ENCODE measurements around the gene ADRA2B.

The ADRA2B gene

DNA sequence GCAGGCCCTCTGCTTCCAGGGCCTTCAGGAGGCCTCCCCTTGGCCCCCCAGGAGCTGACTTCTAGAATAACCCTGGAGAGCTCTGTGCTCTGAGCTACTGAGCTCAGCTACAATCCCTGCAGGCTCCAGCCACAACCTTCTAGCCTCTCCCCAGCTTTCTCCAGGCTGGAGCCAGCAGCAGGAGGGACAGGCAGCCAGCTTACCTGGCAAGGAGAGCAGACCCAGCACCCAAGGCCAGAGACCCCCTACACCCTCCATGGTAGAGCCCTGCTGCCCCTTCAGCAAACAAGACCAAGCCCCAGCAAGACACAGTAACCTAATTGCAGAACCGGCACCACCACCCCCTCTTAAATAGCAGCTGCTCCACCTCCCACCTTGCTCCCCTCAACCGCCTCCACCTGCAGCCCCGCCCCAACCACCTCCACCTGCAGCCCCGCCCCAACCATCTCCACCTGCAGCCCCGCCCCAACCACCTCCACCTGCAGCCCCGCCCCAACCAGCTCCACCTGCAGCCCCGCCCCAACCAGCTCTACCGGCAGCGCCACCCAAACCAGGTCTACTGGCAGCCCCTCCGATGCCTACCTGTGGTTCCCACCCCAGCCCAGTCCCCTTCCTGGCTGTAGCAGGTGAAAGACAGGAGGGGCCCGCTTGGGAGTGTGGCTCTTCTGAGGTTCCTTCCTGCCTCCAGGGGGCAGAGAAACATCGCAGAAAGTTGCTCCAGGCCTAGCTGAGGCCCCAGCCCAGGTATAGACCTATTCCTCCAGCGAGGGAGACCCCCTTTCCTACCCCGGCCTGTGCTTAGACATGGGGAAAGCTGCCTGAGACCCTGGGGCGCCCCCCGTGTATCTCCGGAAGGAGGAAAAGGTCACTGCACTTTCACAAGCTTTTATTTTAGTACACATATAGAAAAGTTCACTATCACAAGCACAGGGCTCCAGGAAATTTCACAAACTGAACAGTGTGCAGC is 22.1 kb upstream of the ADRA2B start, which contains the start of gene ASTL:
Gene ASTL (minus strand): TSS at position 324 of the 967 bp plus-strand sequence. CDS start 66 bp downstream, at position 258.
- DNase-seq (ENCODE audit: low spot score) (peak; percentile 45), FAIRE-seq (no peak)

DNA sequence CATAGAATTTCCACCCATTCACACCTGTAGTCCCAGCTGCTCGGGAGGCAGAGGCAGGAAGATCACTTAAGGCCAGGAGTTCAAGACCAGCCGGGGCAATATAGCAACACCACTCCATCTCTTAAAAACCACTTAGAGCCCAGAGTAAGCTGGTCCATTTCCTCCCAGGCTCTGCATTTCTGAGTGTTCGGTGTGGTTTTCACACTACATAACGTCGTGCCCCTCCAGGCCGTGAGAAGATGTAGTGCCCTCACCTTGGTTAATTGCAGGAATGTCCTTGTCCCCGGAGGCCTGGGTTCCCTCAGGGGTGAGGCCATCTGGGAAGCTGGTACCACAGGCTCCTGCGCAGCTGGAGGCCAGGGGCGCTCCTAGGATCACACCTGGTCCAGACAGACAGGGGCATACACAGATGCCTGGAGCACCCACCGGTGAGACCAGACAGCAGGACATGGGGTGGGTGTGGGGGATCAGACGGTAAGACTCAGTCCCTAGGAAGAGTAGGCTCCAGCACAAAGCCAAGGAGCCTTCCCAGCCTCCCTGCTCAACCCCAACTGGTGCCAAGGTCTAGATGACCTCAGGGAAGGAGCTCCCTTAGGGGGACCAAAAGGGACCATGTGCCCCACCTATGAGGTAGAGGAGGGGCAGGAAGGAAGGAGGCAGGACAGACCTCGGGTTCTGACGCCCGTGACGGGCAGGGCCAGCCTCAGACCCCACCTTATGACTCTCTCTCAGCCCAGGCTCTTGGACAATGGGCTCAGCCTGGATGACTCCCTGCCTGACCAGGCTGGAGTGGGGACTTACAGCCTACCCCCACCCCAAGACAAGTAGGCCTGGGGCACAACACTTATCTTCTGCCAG is 21.2 kb upstream of the ADRA2B start:
- no peak for DNase-seq (ENCODE audit: low spot score)
- peak; percentile 65 for FAIRE-seq

DNA sequence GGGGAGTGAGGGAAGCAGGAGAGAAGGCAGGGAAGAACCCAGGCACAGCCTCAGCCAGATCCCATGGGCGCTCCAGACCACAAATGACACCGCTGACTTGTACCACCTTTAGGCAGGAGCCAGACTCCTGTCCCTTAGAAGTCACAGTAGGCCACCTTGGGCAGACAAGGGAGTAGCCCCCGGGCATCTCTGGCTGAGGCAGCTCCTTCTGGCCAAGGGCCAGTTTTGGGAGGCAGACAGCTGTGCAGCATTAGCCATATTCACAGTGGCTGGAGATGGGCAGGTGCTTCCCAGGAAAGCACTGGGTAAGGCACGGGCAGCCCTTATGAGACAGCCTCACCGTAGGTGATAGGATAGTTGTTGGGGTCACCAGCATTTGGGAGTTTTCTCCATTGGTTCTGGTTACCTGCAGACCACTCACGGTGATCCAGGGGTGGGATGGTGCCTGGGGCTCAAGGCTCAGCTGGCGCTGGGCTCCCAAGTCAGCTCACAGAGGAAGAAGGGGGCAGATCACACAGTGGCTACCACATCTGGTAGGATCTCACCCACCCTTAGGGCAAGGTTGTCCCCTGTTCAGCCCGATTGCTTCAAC is 19.9 kb upstream of the ADRA2B start:
- DNase-seq (ENCODE audit: low spot score) (no peak), FAIRE-seq (no peak)

DNA sequence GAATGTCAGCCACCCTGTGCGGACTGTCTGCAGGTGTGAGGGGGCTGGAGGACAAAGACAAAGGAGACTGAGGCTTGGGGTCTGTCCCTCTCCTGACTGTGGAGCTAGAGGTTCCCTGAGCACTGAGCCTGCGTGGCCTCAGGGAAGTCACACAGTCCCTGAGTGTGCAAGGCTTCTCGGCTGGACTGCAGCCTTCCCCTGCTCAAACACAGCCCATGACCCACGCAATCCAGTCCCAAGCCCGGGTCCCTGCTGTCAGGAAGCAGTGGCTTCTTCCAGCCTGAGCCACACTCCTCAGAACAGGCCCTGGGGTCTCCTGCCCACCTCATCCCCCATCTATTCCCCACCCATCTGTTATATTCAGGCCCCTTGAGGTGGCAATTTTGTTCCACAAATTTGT is 19.2 kb upstream of the ADRA2B start:
- FAIRE-seq: no peak
- DNase-seq (ENCODE audit: low spot score): no peak

DNA sequence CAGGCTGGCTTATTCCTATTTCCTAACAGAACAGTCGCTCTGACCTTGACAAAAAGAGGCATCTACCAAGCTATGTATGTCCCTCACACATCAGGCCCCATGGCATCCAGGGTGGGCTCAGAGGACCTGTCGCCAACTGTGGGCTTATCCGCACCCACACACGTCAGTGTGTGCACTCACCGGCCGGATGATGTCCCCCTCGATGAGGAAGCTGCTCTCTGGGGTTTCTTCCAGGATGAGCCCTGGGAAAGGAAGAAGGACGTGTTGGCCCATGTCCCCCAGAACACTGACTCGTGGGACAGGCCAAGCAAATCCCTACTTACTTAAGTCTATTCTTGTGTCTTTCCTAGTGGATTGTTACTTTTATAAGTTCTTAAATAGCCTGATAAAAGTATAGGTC is 18.8 kb upstream of the ADRA2B start:
- no peak for FAIRE-seq
- no peak for DNase-seq (ENCODE audit: low spot score)

DNA sequence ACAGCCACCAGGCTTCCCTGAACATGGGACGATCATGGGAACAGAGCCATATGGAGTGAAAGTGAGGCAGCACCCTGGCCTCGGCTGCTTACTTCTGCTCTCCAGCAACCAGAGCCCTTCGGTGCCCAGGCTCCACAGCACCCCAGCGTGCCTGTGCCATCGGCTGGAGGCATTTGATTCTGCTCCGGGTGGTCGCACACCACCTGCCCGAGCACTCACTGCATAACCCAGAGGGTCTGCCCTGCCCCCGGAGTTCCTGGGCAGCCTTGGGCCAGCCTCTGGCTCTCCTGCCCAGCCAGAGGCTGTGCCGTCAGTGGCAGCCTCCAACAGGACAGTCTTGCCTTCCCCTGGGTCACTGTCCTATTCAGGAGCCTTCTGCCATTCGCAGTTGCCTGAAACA is 18.1 kb upstream of the ADRA2B start:
- no peak for DNase-seq (ENCODE audit: low spot score)

DNA sequence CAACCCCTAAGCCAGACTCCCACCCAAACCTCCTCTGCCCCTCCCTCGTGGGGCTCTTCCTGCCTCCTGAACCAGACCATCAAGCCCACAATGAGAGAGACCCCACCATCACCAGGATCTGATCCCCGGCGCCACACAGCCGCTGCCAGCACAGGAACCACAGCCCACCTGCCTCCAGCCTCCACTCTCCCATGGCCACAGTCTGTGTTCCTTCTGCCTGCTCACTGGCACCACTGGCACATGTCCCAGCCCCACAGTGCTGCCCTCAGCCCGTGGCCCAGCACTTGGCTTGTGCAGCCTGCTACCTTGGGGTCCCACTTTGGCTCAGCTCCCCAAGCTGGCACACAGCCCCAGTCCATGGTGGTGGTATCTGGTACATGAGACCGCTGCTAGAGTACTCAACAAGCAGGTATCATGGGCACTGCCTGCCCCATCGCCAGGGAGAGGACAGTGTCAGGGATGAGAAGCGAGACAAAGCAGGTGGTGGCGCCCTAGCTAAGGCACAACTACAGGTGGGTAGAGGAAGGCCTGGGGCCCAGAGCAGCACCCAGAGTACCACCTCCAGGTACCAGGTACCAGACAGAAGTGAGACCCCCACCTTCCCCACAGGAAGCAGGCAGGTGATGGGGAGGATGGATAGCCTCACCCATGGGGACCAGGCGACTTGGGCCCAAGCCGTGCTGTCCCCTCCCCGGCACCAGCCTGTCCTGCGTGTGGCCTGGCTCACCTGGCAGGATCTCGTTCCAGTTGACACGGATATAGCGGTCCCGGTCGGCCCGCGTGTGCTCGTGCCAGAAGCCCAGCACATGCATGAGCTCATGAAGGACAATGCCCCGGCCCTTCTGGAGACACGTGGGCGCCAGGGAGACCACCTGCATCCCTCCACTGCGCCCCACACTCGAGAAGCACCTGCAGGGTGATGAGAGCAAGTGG is 15.7 kb upstream of the ADRA2B start:
- FAIRE-seq (peak; percentile 17), DNase-seq (ENCODE audit: low spot score) (no peak)

More for the DNA sequence above, 18.1 kb upstream of the ADRA2B start:
- FAIRE-seq: no peak

DNA sequence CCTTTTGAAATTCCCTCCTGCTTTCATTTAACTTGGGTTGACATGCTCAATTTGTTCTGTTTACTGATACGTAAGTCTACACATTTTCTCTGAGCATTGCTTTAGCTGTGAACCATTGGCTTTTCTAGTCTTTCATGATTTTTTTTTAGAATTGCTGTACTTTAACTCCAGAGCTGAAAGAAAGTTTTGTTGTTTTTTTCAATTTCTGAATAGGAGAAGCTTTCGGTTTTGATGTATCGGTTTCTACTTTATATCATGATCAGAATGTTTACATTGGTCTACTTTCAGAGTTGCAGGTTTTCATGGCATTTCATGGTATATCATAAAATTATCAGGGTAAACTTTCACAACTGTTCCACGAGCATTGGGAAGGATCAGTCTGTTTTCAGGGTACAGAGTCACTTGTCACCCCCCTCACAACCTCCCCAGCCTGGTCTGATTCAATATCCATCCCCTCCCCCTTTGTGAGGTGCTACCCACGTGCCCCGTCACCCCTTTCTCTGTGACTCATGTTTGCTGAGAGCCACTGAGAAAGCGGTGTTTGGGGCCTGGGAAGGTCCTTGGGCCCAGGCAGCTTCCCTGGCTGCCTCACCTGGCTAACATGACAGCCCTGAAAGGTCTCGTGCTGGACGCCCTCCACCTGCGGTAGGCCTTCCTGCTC is 14.9 kb upstream of the ADRA2B start:
- no peak for DNase-seq (ENCODE audit: low spot score)
- no peak for FAIRE-seq

DNA sequence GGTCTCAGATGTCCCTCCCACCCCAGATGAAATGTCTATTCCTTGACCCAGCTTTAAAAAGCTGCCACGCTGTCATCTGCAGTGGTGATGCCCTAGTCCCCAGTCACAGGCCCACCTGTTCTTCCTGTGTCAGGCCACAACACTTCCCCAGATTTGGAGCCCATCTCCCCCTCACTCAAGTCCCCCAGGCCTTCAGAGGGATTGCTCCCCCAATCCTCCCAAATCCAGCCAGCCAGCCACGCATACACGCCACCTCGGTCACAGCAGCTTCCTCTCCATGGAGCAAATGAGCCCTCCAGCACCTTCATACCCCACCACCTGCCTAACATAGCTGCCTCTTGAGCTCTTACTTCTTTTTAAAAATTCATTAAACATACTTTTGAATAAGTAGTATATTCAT is 14.1 kb upstream of the ADRA2B start:
- DNase-seq (ENCODE audit: low spot score) (no peak), FAIRE-seq (no peak)

DNA sequence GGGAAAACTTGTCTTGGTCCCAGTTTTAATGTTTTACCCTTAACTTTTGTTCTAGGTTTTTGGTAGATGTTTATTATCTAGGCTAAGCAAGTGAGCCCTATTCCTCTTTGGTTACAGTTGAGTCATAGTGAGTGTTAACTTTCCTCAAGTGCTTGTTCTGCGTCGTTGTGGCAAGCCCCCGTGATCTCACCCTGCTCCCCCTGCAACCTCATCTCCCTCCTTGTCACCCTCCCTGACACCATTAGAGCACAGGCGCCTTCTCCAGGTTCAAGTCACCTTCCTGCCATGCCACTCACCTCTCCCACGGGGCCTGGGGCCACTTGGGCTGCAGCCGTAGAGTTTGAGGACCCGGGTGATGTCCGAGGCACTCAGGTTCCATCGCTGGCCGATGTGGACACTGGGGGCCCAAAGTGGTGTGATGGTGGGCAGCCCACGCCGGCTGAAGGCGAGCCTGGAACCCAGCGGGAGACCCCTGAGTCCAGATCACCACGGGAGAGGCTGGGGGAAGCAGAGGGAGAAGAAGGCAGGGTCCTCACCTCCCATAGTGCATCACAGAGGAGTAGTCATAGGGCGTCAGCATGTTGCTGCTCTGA is 13.3 kb upstream of the ADRA2B start:
- no peak for FAIRE-seq
- DNase-seq (ENCODE audit: low spot score): no peak

DNA sequence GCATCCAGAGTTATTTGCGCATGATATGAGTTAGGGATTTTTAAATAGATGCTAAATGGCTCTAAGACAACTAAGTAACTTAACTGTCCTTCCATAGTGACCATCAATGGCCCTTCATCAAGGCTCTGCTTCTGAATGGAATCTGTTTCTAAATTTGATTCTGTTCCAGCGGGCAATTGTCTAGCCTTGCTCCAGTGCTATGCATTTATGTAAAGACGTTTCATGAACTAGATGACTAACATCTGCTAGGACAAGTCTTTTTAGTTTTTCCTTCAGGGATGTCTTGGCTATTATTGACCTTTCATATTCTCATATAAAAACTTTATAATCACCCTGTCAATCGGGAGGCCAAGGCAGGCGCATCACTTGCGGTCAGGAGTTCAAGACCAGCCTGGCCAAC is 12.1 kb upstream of the ADRA2B start:
- FAIRE-seq (no peak), DNase-seq (ENCODE audit: low spot score) (no peak)

DNA sequence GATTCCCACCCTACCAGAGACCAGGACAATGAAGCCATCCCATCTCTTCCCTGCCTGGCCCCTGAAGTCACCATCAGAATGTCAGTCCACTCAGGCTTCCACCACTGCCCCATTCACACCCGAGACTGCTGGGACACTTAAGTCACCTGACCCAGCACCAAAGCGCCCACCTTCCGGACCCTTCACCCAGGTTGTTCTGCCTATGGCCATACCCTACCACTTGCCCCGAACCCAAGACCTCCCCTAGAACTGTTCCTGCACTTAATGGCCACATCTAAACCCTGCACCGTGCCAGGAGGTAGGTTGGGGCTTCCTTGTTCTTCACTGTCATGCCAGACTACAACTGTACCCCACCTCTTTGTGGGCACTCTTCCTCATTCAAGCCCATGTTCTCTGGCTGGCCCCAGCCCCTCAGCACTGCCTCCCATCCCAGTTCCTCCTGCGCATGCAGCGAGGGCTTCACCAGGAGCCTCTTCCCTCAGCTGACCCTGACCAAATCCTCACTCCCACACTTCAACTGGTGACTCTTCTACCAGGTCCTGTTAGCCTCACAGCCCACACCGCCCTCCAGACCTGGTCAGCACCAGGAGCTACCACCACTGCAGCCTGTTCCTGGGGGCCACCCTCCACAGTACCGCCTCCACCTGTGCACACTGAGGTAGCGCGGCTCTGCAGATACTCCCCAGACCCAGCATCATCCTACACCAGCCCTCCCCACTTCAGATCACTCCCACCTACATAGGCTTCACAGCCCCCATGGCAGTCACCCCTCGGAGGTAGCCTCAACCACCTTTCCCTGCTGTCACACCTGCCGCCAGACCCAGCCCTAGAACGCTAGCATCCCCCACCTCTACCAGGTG is 8.3 kb upstream of the ADRA2B start:
- FAIRE-seq (no peak), DNase-seq (ENCODE audit: low spot score) (no peak)

DNA sequence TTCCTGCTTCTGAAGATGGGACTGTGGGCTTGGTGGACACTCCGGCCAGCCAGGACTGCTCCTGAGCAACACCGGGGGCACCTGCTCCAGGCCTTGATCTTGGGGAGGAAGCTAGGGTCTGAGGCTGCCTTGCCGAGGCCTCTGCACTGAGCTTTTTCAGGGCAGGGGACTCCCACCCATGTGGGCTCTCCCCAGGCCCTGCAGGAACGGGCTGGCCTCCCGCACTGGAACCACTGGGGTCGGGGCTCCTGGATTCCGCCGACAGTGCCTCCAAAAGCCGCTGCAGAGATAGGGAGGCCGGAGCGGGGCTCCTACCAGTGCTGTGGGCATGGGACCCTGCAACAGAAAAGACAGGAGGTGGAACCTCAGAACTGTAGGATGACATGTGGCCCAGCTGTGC is 7.6 kb upstream of the ADRA2B start:
- FAIRE-seq: no peak

DNA sequence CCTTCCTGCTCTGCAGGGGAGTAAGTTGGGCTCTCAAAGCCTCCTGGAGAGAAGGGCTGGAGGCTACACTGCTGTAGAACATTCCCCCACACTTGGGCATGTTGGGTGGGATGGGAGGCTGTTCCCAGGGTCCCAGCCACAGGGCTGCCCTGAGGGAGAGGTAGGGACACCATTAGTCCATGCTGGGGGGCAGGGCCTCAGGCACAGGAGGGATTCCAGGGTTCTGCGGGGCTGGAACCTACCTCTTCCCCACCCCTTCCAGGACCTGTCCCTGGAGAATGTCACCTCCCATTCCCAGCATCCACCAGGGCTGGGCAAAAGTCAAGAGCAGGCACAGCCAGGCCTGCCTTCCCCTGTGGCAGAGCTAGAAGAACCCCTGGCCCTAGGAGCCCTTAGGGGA is 6.9 kb upstream of the ADRA2B start:
- DNase-seq (ENCODE audit: low spot score) (no peak), FAIRE-seq (no peak)

More for the DNA sequence above, 7.6 kb upstream of the ADRA2B start:
- no peak for DNase-seq (ENCODE audit: low spot score)

DNA sequence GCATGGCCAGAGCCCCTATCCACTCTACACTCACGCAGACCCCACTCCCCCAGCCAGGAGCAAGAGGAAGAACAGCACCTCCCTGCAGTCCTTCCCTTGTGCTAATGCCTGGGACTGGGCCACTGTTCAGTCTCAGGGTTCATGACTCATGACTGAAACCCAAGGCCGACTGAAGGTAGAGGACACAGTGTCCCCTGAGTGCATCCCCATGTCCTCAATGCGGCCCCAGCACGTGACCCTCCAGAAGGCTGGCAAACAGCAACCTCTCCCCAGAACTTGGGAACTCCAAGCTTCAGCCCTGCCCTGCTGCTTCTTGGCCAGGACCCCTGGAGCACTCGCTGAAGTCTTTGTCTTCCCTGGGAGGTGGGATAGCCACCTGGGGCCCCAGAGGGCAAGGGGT is 6.0 kb upstream of the ADRA2B start:
- FAIRE-seq (no peak), DNase-seq (ENCODE audit: low spot score) (no peak)

DNA sequence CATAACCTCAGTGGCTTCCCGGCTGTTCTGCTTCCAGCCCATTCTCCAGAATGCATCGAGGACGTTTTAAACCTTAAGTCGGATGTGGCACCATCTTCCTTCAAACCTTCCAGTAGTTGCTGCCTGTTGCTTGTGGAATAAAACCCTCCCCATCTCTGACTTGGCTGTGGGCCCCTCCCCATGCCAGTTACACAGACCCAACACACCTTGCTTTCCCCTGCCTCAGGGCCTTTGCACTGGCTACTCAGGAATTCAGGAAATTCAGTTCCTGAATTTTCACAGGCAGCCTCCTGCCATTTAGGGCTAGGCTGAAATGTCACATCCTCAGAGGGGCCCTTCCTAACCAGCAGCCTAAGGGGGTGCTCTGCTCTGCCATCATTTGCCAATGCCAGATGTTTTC is 5.0 kb upstream of the ADRA2B start:
- FAIRE-seq (no peak), DNase-seq (ENCODE audit: low spot score) (no peak)

DNA sequence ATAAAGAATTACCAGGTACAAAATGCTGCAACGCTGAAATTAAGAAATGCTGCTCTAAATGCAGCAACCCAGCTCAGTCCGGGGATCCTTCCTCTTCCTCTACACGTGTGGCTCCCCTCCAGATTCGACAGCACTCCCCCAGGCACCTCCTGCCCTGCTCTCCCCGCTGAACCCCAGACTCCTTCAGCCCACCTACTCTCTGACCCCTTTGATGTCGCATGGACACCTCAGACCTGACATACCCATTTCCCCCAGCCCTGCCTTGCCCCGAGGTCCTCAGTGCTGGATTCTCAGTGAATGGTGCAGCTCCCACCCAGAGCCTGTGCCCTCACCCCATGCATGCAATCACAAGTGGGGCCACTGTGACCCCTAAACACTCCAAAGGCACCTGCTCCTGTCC is 4.6 kb upstream of the ADRA2B start:
- DNase-seq (ENCODE audit: low spot score) (no peak), FAIRE-seq (no peak)

DNA sequence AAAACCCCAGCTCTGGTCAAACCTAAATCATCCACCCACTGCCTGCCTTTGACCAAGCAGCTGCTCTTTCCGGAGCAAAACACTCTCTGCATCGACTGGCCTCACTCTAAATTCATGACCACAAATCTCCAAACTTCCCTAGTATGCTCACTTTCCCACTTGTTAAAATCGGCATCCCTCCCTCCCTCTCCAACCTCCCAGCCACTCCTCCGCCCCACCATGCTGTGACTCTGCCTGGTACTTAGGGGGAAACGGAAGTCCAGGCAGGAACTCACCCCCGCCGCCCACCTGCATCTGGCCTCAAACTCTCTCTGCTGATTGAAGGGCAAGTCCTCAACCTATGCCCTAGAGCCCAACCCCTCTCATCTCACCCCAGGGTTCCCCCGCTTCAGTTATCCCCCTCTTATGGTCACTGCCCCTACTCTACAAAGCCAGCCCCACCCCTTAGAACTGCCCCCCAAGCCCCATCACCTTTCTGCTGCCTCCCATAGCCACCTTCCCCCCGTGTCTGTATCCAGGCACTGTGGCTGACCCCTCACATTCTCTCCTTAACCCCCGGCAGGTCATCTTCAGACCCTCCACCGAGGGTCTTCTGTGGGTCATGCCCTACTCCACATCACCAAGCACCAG is 3.8 kb upstream of the ADRA2B start:
- peak; percentile 52 for FAIRE-seq
- DNase-seq (ENCODE audit: low spot score): no peak

Measured in urothelium cell line (cell line).